Lower leg skin (tissue), 3 donors: ENCODE data around the gene ADGRL4.

ENCODE experiments used
- CTCF ChIP-seq, 3 donors: fragments of 450-650 bp; IDR thresholded peaks; one replicate each; pipeline ENCODE4 v1.5.1; 2016; ENCODE audit warnings: antibody characterized with exemption in 3 of 3, mild to moderate bottlenecking in 3 of 3, moderate library complexity in 2 of 3
- POLR2A ChIP-seq, 2 donors: fragments of 450-650 bp; IDR thresholded peaks; one replicate each; pipeline ENCODE4 v1.6.1; 2016 to 2017; ENCODE audit warnings: antibody characterized with exemption in 2 of 2, mild to moderate bottlenecking in 1 of 2, moderate library complexity in 1 of 2

- TF ChIP-seq CTCF (IDR thresholded peaks at IDR 0.05) (no peak), POLR2A (IDR thresholded peaks at IDR 0.05) (no peak)
Measured at GRCh38 chr1:78902641-78903040, 103.9 kb downstream of the ADGRL4 start.
